ENCODE measurements around the gene SHFL.

Gene SHFL

GRCh38 chr19:10107817-10108367 lies 21.8 kb downstream of the SHFL start (continued):
- no peak for TF ChIP-seq BCL11B (tag by site-specific recombination; IDR thresholded peaks at IDR 0.05; ENCODE audit: low read depth)
- no peak for TF ChIP-seq GFI1B (tag by site-specific recombination; IDR thresholded peaks at IDR 0.05)
- no peak for TF ChIP-seq KLF7 (tag by site-specific recombination; IDR thresholded peaks at IDR 0.05; ENCODE audit: borderline replicate concordance)

- no peaks in the 10 kb centered on the region for H3K4me1 ChIP-seq (ENCODE audit: control insufficient read depth, insufficient read depth, low read length)
- peaks cover 14 to 64% of the 10 kb centered on the region in 2 experiments; a peak in 2 of 3 replicates for H3K36me3 ChIP-seq (ENCODE audit: control insufficient read depth in 2 of 2, insufficient read depth in 1 of 2, low read length in 2 of 2)
- no peaks in the 10 kb centered on the region for H3K9me3 ChIP-seq (ENCODE audit: control insufficient read depth, insufficient read depth, low read depth, low read length)
- ChIA-PET CTCF (interaction anchor here (0.6 to 2.4 kb wide), 4 partner anchors 12 to 108 kb away, joined by 3 to 15 read pairs (median 4); no protein-coding TSS in a partner anchor), POLR2A (interaction anchor here (1.0 to 1.6 kb wide), 2 partner anchors 8 to 9 kb away, joined by 3 to 4 read pairs; no protein-coding TSS in a partner anchor)
- no peak for TF ChIP-seq BCL11B (tag by site-specific recombination; IDR thresholded peaks at IDR 0.05; ENCODE audit: low read depth)
- no peak for TF ChIP-seq ZNF580 (tag by site-specific recombination; IDR thresholded peaks at IDR 0.05)
- TF ChIP-seq ZNF248 (tag by site-specific recombination; IDR thresholded peaks at IDR 0.05): no peak
- TF ChIP-seq INSM2 (tag by site-specific recombination; IDR thresholded peaks at IDR 0.05): no peak
- TF ChIP-seq ZNF473 (tag by site-specific recombination; IDR thresholded peaks at IDR 0.05): no peak
- no peak for TF ChIP-seq ZNF704 (tag by site-specific recombination; IDR thresholded peaks at IDR 0.05)
- no peak for TF ChIP-seq ZNF18 (tag by site-specific recombination; IDR thresholded peaks at IDR 0.05)
- no peak for TF ChIP-seq ZNF792 (tag by site-specific recombination; IDR thresholded peaks at IDR 0.05)
- no peak for TF ChIP-seq ZFP41 (tag by site-specific recombination; IDR thresholded peaks at IDR 0.05; ENCODE audit: borderline replicate concordance)
- no peak for TF ChIP-seq GLIS2 (tag by site-specific recombination; IDR thresholded peaks at IDR 0.05)
- no peak for TF ChIP-seq ZNF549 (tag by site-specific recombination; IDR thresholded peaks at IDR 0.05)
- TF ChIP-seq ZNF48 (tag by site-specific recombination; IDR thresholded peaks at IDR 0.05): no peak
- no peak for TF ChIP-seq ZBTB26 (tag by site-specific recombination; optimal IDR thresholded peaks at IDR 0.05)
- TF ChIP-seq PATZ1 (tag by site-specific recombination; IDR thresholded peaks at IDR 0.05): no peak
- no peak for TF ChIP-seq ZNF585B (tag by site-specific recombination; IDR thresholded peaks at IDR 0.05)
- TF ChIP-seq ZNF596 (tag by site-specific recombination; IDR thresholded peaks at IDR 0.05): no peak
- TF ChIP-seq ZNF24 (tag by site-specific recombination; IDR thresholded peaks at IDR 0.05): no peak
- no peak for TF ChIP-seq ZBTB17 (tag by site-specific recombination; IDR thresholded peaks at IDR 0.05)
- TF ChIP-seq ZNF623 (tag by site-specific recombination; IDR thresholded peaks at IDR 0.05): no peak
- TF ChIP-seq TSHZ1 (tag by site-specific recombination; IDR thresholded peaks at IDR 0.05; ENCODE audit: borderline replicate concordance): no peak
- H3K4me3 ChIP-seq (ENCODE audit: low read depth, low read length): no peak overlapping the region
- H3K27ac ChIP-seq (ENCODE audit: extremely low read depth, low read depth, low read length): no peak overlapping the region
These were observed 23.4 kb downstream of the SHFL start for GRCh38 chr19:10109528-10109927.

Data from HEK293 (cell line).